GM18909 (cell line): ENCODE results near the gene RAB27A.
A peak's percentile ranks its signal among the peaks of the same experiment; 100 is the strongest.

ENCODE experiments used
- ATAC-seq: cut with Tn5 transposase; IDR thresholded peaks from one replicate; pipeline ENCODE4 v1.9.1; 2021; ENCODE audit warnings: mild to moderate bottlenecking; ENCODE audit not compliant: unreplicated experiment, poor library complexity

Gene RAB27A

DNA sequence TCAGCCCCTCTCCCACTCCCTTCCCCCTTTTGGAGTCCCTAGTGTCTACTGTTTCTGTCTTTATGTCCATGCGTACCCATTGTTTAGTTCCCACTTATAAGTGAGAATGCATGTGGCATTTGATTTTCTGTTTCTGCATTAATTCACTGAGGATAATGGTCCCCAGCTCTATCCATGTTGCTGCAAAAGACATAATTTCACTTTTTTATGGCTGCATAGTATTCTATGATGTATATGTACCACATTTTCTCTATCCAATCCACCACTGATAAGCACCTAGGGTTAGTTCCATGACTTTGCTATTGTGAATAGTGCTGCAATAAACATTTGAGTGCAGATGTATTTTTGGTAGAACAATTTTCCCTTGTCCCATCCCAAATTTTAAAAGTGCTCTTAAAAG lies 58.7 kb downstream of the RAB27A start:
- ATAC-seq, result no peak

DNA sequence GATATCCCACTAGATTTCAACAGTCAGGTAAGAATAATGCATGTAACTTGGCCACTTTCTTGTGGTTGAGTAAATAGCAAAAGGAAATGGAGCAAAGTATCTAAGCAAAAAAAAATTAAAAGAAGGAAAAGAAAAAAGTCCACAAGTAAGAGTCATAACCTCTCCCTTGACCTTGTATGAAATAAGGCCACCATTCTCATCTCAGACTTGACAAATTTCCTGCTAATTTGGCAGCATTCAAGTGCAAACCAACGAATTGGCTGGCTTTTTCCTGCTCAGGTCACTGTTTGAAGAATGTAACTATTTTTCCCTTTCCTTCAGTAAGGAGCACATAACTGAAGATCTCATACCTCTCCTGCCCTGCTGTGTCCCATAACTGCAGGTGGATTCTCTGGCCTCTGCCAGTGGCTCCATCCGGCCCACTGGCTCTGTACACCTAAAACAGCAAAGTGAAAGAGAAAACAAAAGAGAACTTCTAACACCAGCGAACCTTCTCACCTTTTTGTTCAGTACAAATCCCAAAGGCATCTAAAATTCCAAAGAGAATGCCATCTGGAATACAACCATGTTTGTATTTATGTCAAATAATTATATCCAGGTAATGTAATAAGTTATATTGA lies 59.5 kb downstream of the RAB27A start:
- no peak for ATAC-seq

DNA sequence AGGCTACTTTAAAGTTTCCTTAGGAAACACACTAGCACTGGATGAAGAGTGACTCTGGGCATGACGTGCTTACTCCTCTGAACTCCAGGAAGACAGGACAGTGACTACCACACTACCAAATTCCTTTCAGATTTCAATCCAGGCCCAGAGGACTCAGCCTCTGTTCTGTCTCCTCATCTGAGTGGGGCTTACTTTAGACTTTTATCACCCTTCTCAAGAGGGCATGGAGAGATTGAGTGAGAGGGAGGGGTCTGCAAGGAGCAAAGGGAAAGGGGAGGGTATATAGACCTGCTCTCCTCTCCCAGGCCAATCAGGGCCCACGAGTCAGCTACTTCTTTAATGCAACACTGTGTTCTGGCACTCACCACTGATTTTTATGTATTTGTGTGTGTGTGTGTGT lies 63.5 kb downstream of the RAB27A start:
- ATAC-seq, result no peak

DNA sequence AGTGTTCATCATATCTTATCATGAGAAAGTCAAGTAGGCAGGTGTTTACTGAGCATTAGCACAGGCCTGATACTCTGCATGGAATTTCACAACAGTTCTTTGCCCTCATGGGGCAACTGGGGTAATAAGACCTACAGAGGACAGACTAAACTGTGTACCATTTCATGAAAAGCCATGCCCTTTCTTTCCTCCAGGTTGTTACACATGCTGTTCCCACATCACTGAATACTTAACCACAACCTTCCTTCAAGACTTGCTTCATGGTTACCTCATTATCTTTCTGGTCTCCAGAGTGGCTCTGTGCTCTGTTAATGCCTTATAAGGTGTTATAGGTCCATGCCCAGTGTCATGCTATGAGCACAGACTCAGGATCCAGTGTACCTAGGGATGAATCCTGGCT lies 64.7 kb downstream of the RAB27A start:
- ATAC-seq, result no peak

DNA sequence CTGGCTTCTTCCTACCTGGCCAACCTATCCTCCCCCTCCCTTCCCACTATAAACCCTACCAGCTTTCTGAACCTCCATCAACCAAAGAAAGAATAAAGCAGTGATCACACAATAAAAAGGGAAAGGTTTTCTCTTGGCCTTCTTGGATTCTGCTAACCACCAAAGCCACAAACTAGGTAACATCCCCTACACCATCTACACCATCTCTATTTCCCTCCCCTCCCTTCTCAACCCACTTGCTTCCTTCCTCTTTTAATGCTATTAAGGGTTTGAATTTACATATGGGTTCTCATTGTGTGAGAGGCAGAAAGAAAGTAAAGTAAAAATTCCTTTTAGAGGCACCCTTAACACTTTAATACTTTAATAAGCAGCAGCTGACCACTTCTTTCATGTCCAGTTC lies 67.0 kb downstream of the RAB27A start:
- peak; percentile 65 for ATAC-seq

DNA sequence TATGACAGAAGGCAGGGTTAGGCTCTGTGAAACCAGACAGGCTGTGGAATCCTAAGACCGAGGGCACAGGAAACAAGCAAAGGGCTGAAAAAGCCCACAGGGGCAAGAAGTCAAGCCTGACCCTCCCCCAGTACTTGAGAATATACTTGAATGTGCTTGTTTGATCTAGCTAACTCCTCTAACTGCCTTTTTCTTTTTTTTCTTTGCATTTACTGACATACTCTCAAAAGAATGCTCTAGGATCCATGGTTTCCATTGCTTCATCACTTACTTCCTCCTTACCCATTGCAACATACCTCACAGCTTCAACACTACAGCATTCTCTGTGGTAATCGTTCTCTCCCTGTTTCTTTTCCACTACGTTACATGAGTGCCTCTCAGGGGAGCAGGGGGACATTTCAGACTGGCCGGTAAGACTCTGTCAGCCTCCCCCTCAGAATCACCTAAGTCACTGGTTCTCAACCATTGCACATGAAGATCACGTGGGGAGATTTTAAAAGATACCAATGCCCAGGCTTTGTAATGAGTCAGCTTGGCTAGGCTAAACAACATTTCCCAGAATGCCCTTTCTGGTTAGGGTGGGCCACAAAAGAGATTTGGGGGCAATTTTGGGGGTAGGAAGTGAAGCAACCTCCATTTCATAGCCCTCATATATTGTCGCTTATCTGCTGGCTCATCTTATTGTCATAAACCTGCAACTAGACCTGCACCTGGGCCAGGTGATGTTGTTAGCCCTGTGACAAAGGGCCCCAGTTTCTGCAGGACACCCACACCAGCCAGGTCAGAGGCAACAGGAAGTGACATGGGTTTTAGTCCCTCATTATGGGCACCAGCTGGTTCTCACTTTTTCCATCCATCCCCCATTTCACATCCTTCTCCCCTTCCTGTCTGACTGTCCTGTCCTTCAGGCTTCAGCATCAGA lies 68.3 kb downstream of the RAB27A start:
- peak; percentile 55 for ATAC-seq

DNA sequence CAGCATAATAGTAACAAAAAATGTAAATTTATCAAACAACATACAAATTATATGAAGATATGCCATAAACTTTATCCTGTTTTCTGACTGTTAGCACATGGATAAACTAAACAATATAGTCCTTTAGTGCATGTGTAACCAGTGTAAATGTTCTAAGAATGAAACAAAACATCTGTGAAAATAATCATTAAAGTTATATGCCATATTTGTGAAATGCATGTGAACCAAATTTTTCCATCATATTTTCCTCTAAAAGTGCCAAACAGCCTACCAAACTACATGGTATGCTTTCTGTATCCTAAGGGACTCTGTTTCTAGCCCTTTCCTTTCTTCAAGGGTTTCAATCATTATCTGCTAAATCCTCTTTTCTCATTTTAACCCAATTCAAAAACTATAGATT lies 69.0 kb downstream of the RAB27A start:
- ATAC-seq, result no peak

DNA sequence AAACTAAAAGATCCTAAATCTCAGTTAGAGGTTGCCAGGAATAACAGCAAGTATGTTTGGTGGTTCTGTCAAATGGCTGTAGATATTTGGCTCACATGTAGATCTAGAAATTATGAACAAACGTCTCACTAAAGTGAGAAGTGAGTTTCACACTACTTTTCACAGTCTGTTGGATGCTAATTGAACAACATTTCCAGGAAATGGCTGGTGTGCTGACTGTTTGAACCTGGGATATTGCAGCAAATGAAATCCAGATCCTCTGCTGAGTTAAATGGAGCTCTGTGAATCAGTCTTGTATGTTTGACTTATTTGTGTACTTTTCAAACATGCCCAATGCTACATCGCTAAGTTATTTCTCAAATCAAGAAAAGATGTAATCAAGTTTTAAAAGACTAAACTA lies 71.6 kb downstream of the RAB27A start:
- no peak for ATAC-seq

DNA sequence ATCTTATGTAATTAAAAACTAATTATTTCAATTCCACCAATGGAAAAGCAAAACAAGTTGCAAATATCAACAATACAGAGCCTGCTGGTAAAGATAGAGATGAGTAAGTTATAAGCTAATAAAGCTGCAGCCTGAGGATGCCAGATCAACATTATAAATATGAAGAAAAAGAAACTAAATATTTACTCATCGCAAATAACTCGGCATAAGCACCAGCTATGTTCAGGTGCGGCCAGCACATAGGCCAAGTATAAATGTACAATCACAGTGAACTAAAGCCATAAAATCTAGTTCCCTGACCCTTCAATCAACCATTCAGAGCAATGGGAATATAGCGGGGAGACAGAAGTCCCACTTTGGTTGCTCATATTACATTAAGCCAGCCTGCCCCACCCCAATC lies 85.1 kb downstream of the RAB27A start:
- ATAC-seq, result no peak

DNA sequence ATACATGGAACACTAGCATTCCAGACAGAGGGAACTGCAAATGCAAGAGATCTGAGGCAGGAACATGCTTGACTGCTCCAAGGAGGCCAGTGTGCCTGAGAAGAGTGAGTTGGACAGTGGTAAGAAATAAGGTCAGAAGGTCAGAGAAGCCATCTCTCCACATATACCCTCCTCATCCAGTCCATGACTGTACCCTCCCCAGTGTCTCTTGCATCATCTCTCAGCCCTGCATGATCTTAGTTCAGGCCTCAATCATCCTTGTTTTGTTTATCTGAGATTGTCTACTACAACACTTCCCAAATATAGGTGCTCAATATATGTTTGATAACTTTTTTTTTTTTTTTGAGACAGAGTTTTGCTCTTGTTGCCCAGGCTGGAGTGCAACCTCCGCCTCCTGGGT lies 87.4 kb downstream of the RAB27A start:
- no peak for ATAC-seq

DNA sequence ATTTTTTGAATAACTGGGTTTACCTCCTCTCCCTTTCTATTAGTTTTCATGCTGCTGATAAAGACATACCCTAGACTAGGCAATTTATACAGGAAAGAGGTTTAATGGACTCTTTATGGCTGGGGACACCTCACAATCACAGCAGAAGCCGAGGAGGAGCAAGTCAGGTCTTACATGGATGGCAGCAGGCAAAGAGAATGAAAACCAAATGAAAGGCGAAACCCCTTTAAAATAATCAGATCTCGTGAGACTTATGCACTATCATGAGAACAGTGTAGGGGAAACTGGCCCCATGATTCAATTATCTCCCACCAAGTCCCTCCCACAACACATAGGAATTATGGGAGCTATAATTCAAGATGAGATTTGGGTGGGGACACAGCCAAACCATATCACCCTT lies 90.9 kb downstream of the RAB27A start:
- no peak for ATAC-seq

DNA sequence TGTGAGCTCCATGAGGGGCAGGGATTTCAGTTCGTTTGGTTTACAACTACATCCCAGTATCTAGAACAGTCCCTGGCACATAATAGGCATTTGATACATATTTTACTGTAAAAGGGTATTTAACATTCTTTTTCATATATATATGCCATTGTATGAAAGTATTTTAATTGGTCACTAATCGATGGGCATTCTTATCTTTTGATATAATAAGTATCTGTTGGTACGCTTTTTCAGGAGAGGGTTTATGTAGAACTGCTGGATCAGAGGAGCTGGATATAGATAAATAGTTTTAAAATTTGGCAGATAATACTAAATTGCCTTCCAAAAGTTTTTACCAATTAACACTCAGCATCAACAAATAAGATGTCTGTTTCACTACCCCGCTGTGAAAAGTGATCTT lies 91.9 kb downstream of the RAB27A start:
- no peak for ATAC-seq

DNA sequence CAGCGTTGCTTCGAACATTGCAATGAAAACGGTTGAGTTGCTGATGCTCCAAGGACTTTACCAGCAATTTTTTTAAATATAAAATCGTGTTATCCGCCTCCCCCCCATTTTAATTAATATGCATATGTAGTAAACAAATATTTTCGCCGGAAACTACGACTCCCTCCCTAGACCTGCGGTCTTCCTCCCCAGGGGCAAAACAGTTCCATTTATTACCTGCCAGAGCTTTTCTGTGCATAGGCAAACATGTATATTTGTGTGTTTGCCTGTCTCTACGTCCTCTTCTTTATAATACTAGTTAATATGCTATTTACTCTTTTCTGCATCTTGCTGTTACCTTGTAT lies 92.3 kb downstream of the RAB27A start:
- ATAC-seq, result peak; percentile 22

DNA sequence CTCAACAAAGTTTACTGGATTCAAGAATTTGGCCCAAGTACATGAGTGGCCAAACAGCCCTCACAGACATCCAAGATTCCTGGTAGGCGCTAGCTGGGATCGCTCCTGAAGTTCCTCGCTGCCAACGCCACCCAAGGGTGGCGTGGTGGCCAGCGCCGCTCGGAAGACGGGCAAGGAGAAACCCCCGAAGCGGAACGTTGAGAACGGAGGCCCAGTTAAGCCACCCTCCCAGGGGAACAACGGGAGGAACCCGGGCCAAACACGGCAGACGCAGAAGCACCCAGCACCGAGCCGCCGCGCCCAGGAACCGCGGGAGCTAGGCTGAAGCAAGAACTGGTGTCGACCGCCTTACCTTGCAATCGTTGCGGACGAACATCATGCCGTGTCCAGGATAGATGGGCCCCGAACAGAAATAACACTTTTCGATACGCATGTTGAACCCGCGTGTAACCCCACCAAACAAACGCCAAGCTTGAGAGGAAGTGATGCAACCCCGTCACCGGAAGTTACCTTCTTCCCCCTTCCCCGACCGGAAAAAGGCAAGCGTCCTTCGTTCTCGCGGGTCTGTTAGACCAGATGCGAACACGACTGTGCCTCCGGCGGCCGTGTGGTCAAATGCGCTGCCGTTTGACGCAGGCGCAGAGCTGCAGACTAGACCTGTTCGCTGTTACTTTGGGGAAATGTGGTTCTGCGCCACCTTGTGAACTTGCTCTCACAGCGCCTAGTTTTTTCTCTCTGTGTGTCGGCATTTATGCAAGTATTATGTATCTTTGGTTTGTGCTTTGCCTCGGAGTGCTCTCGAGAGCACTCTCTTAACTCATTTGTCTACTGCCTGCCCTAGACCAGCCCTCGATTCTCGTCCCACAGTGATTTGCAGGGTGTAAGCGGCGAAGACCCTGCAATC lies 92.9 kb downstream of the RAB27A start, which contains the start of gene RSL24D1:
Gene RSL24D1, minus strand, starts transcription at position 484 of the 904 bp plus-strand sequence. Its CDS starts 51 bp downstream, at position 433.
- peak; percentile 97 for ATAC-seq

DNA sequence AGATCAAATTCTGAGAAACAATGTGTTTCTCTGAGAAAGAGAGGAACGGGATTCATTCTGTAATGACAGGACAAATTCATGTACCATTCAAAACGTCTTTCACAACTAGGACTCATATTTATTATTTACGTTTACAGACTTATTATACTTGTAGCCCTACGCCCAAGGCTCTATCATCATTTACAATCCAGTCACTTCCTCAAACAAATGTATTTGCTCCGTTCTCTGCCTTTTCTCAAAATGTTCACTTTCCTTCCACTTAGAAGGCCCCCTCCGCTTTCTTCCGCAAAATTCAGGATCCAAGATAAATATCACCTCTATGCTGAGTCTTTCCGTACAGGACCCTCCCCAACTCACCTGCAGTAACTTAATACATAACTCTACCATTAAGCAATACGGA lies 93.6 kb downstream of the RAB27A start:
- no peak for ATAC-seq

DNA sequence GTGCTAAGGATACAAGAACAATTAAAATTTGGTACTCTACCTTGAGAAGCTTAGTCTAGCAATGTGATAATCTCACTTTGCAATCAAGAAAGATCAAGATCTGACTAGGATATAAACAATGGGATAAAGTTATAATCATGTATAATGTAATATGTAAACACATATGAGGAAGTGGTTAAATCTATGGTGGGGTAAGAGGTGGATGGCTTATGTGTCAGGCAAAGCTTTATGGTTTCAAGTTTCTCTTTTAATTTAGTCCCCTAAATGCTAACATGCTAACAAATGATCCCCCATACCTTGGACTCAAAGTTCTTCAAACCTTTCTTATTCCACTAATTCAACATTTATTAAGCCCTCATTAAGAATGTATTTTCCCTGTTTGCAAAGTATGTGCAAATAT lies 95.4 kb downstream of the RAB27A start:
- ATAC-seq, result no peak

DNA sequence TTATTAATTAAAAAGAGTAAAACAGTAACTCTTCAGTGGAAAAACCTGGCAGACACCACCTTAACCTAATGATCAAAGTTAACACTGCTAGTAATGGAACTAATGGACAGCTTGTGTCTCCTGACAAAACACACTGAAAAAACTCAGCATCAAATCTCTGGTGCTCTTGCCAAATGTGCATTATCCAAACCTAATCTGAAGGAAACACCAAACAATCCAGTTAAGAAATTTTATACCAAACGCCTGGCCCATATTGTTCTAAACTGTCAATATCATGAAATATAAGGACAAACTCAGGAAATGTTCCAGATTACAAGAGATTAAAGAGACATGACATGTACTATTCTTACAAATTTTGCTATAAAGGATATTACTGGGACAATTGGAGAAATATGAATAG lies 103.3 kb downstream of the RAB27A start:
- ATAC-seq, result no peak

DNA sequence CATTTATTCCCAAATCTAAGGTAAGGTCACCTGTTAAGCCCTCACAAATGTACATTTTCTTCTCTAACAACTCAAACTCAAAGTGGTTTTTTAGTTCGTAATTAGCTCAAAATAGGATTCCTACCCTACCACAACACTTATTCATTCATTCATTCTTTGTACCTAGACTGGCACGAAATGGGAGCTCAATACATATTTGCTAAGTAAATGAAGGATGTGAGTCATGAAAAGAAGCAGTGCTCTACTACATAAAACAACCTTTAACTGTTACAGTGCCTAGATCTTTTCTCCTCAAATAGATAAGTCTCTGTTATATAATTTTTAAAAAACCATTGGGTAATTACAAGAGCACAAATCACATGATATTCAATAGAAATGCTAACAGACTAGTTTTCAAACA lies 105.9 kb downstream of the RAB27A start:
- no peak for ATAC-seq

DNA sequence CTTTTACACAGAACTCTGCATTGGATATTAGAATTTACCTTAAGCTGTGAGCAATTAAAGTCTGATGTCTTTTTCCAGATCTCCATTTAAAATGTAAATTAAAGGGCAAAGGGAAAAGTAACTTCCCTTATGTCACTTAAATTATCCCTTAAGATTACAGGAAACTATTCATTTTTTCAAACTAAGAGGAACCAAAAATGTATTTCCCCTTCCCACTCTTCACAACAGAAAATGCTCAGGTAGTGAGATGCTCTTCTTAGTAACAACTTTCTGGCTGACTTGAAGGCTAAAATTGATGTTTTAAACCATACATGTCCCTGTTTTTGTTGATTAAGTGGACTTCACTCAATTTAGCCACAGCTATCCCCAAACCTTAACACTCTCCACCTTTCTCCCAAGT lies 110.5 kb downstream of the RAB27A start:
- ATAC-seq, result no peak

DNA sequence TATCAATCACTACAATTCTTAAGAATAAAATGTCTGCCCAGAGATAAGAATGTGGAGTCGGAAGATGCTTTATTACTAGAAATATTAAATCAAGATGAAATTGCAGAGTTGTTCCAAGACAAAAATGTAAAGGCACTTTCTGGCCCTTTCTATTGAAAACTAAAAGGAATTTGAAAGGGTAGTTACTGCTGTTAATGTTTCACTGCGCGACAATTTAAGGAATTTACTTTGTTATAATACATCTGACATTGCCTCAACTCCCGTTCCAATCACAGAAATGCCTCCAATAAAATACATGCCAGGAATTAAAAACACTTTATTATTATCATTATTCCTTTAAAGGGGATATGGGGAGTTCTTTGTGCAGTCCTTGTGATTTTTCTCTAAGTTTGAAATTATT lies 119.3 kb downstream of the RAB27A start:
- no peak for ATAC-seq
